Stimulated activated memory B cell treated with anti-CD40 and anti-IgM and Interleukin-4, amounts not matched to agents 10 μg/mL and 1 μg/mL and 100 μg/mL, for 72 hours (primary cell): ENCODE data around the gene ERICH6.

ENCODE experiments used
- ATAC-seq: fragments of 150-1000 bp; cut with Tn5 transposase; 2 replicates; pipeline ENCODE4 v1.10.0; 2021
- H3K27ac Mint-ChIP-seq: one replicate; pipeline ENCODE4 v1.8.0; 2022; ENCODE audit warnings: mild to moderate bottlenecking, mixed read lengths
- H3K27me3 Mint-ChIP-seq: one replicate; pipeline ENCODE4 v1.8.0; 2022; ENCODE audit warnings: mixed read lengths
- H3K36me3 Mint-ChIP-seq: one replicate; pipeline ENCODE4 v1.8.0; 2022; ENCODE audit warnings: mixed read lengths
- H3K4me1 Mint-ChIP-seq: one replicate; pipeline ENCODE4 v1.8.0; 2022; ENCODE audit warnings: mixed read lengths
- H3K4me3 Mint-ChIP-seq: one replicate; pipeline ENCODE4 v1.8.0; 2022; ENCODE audit warnings: mild to moderate bottlenecking, moderate library complexity, mixed read lengths
- H3K9me3 Mint-ChIP-seq: one replicate; pipeline ENCODE4 v1.8.0; 2022; ENCODE audit warnings: mixed read lengths

Gene ERICH6

GRCh38 chr3:150675587-150675986 is 28.1 kb downstream of the ERICH6 start:
- Mint-ChIP-seq H3K4me1 (peaks cover 3% of the 10 kb centered on the region), H3K4me3 (no peak overlapping the region), H3K27me3 (no peaks in the 10 kb centered on the region), H3K9me3 (peaks cover 10% of the 10 kb centered on the region), H3K36me3 (peaks cover 9% of the 10 kb centered on the region), H3K27ac (no peak overlapping the region)
- no peak for ATAC-seq

- H3K4me1 Mint-ChIP-seq = no peaks in the 10 kb centered on the region
- H3K4me3 Mint-ChIP-seq = no peak overlapping the region
- H3K27ac Mint-ChIP-seq = no peak overlapping the region
- peaks cover 10% of the 10 kb centered on the region for H3K9me3 Mint-ChIP-seq
- ATAC-seq = no peak
- peaks cover 9% of the 10 kb centered on the region for H3K36me3 Mint-ChIP-seq
- H3K27me3 Mint-ChIP-seq = no peaks in the 10 kb centered on the region
Measured at GRCh38 chr3:150673966-150674365, 29.8 kb downstream of the ERICH6 start.

GRCh38 chr3:150666167-150666566 is 37.6 kb downstream of the ERICH6 start:
- no peak for ATAC-seq
- Mint-ChIP-seq H3K36me3 (no peaks in the 10 kb centered on the region), H3K27me3 (peaks cover 7% of the 10 kb centered on the region), H3K4me3 (no peak overlapping the region), H3K4me1 (peaks cover 11% of the 10 kb centered on the region), H3K27ac (no peak overlapping the region), H3K9me3 (no peaks in the 10 kb centered on the region)

GRCh38 chr3:150663461-150663860 is 40.3 kb downstream of the ERICH6 start:
- peaks cover 15% of the 10 kb centered on the region for H3K27me3 Mint-ChIP-seq

GRCh38 chr3:150662410-150663200 is 41.1 kb downstream of the ERICH6 start:
- Mint-ChIP-seq H3K27ac (no peak overlapping the region), H3K27me3 (peaks cover 15% of the 10 kb centered on the region), H3K36me3 (no peaks in the 10 kb centered on the region), H3K4me1 (peaks cover 11% of the 10 kb centered on the region), H3K9me3 (no peaks in the 10 kb centered on the region), H3K4me3 (no peak overlapping the region)
- no peak for ATAC-seq

More at GRCh38 chr3:150663461-150663860, 40.3 kb downstream of the ERICH6 start:
- H3K4me1 Mint-ChIP-seq = peaks cover 11% of the 10 kb centered on the region
- no peaks in the 10 kb centered on the region for H3K36me3 Mint-ChIP-seq
- no peak overlapping the region for H3K27ac Mint-ChIP-seq
- H3K9me3 Mint-ChIP-seq = no peaks in the 10 kb centered on the region
- no peak overlapping the region for H3K4me3 Mint-ChIP-seq
- no peak for ATAC-seq

- H3K9me3 Mint-ChIP-seq = no peaks in the 10 kb centered on the region
- no peak for ATAC-seq
Measured at GRCh38 chr3:150656316-150656715, 47.4 kb downstream of the ERICH6 start.

GRCh38 chr3:150653110-150653561 is 50.6 kb downstream of the ERICH6 start:
- H3K27me3 Mint-ChIP-seq = no peaks in the 10 kb centered on the region
- peaks cover 7% of the 10 kb centered on the region for H3K4me1 Mint-ChIP-seq
- no peaks in the 10 kb centered on the region for H3K36me3 Mint-ChIP-seq
- no peak overlapping the region for H3K27ac Mint-ChIP-seq
- H3K9me3 Mint-ChIP-seq = no peaks in the 10 kb centered on the region
- no peak for ATAC-seq
- H3K4me3 Mint-ChIP-seq = no peak overlapping the region

More at GRCh38 chr3:150656316-150656715, 47.4 kb downstream of the ERICH6 start:
- H3K4me3 Mint-ChIP-seq = no peak overlapping the region
- no peaks in the 10 kb centered on the region for H3K36me3 Mint-ChIP-seq
- no peak overlapping the region for H3K27ac Mint-ChIP-seq
- peaks cover 8% of the 10 kb centered on the region for H3K27me3 Mint-ChIP-seq
- peaks cover 7% of the 10 kb centered on the region for H3K4me1 Mint-ChIP-seq

- H3K27ac Mint-ChIP-seq = no peak overlapping the region
- H3K27me3 Mint-ChIP-seq = no peaks in the 10 kb centered on the region
- H3K36me3 Mint-ChIP-seq = no peaks in the 10 kb centered on the region
- peaks cover 1% of the 10 kb centered on the region for H3K9me3 Mint-ChIP-seq
- no peak overlapping the region for H3K4me3 Mint-ChIP-seq
- no peak for ATAC-seq
- H3K4me1 Mint-ChIP-seq = peaks cover 16% of the 10 kb centered on the region
Measured at GRCh38 chr3:150640256-150640655, 63.5 kb downstream of the ERICH6 start.

GRCh38 chr3:150639262-150639661 is 64.5 kb downstream of the ERICH6 start:
- ATAC-seq = no peak
- Mint-ChIP-seq H3K4me3 (no peak overlapping the region), H3K27me3 (no peaks in the 10 kb centered on the region), H3K36me3 (no peaks in the 10 kb centered on the region), H3K27ac (no peak overlapping the region), H3K4me1 (peaks cover 26% of the 10 kb centered on the region), H3K9me3 (no peaks in the 10 kb centered on the region)

- Mint-ChIP-seq H3K27me3 (no peaks in the 10 kb centered on the region), H3K36me3 (no peaks in the 10 kb centered on the region), H3K4me3 (no peak overlapping the region), H3K27ac (no peak overlapping the region), H3K4me1 (peaks cover 28% of the 10 kb centered on the region), H3K9me3 (no peaks in the 10 kb centered on the region)
- no peak for ATAC-seq
Measured at GRCh38 chr3:150636258-150636657, 67.5 kb downstream of the ERICH6 start.

GRCh38 chr3:150635526-150635925 is 68.2 kb downstream of the ERICH6 start:
- Mint-ChIP-seq H3K36me3 (peaks cover 3% of the 10 kb centered on the region), H3K27ac (no peak overlapping the region), H3K9me3 (no peaks in the 10 kb centered on the region), H3K4me1 (peaks cover 28% of the 10 kb centered on the region), H3K4me3 (no peak overlapping the region), H3K27me3 (no peaks in the 10 kb centered on the region)
- ATAC-seq = peak; percentile 64

- ATAC-seq = no peak
- H3K9me3 Mint-ChIP-seq = no peaks in the 10 kb centered on the region
- H3K27me3 Mint-ChIP-seq = no peaks in the 10 kb centered on the region
- peaks cover 28% of the 10 kb centered on the region for H3K4me1 Mint-ChIP-seq
- no peak overlapping the region for H3K27ac Mint-ChIP-seq
- H3K36me3 Mint-ChIP-seq = peaks cover 7% of the 10 kb centered on the region
- no peak overlapping the region for H3K4me3 Mint-ChIP-seq
Measured at GRCh38 chr3:150635076-150635475, 68.6 kb downstream of the ERICH6 start.

GRCh38 chr3:150631515-150632221 is 72.1 kb downstream of the ERICH6 start:
- H3K9me3 Mint-ChIP-seq = no peaks in the 10 kb centered on the region
- H3K27ac Mint-ChIP-seq = no peak overlapping the region

GRCh38 chr3:150627557-150627956 is 76.2 kb downstream of the ERICH6 start:
- H3K4me3 Mint-ChIP-seq = no peak overlapping the region
- no peaks in the 10 kb centered on the region for H3K9me3 Mint-ChIP-seq
- peaks cover 7% of the 10 kb centered on the region for H3K4me1 Mint-ChIP-seq
- no peak overlapping the region for H3K27ac Mint-ChIP-seq
- peaks cover 31% of the 10 kb centered on the region for H3K36me3 Mint-ChIP-seq
- no peaks in the 10 kb centered on the region for H3K27me3 Mint-ChIP-seq
- ATAC-seq = no peak

More at GRCh38 chr3:150631515-150632221, 72.1 kb downstream of the ERICH6 start:
- Mint-ChIP-seq H3K27me3 (no peaks in the 10 kb centered on the region), H3K4me3 (no peak overlapping the region), H3K36me3 (peaks cover 8% of the 10 kb centered on the region), H3K4me1 (peaks cover 29% of the 10 kb centered on the region)
- no peak for ATAC-seq

GRCh38 chr3:150626148-150626930 is 77.4 kb downstream of the ERICH6 start:
- peaks cover 14% of the 10 kb centered on the region for H3K4me1 Mint-ChIP-seq
- H3K27me3 Mint-ChIP-seq = no peaks in the 10 kb centered on the region
- no peaks in the 10 kb centered on the region for H3K9me3 Mint-ChIP-seq
- no peak for ATAC-seq
- H3K4me3 Mint-ChIP-seq = no peak overlapping the region
- H3K36me3 Mint-ChIP-seq = peaks cover 37% of the 10 kb centered on the region
- no peak overlapping the region for H3K27ac Mint-ChIP-seq
